KOPT-K1 (cell line): ENCODE results near the gene MEIS1.
"Not testable (repeated sequence)": the region's sequence is repeated elsewhere in the genome, so short reads cannot be mapped to it uniquely, and the experiment has no call there.

Experiments used
- H3K27ac ChIP-seq: fragments of 200-600 bp; sonication (generic); 2 replicates; pipeline ENCODE4 v1.5.1; 2016; ENCODE audit warnings: antibody characterized with exemption, mild to moderate bottlenecking, low read depth, low read length; ENCODE audit not compliant: poor library complexity, severe bottlenecking
- H3K36me3 ChIP-seq: fragments of 200-600 bp; sonication (generic); 2 replicates; pipeline ENCODE4 v1.5.1; 2017; ENCODE audit warnings: antibody characterized with exemption, mild to moderate bottlenecking, low read length, moderate library complexity; ENCODE audit not compliant: insufficient read depth
- H3K9me3 ChIP-seq: fragments of 200-600 bp; sonication (generic); 2 replicates; pipeline ENCODE4 v1.5.1; 2017; ENCODE audit warnings: antibody characterized with exemption, low read length, mild to moderate bottlenecking; ENCODE audit not compliant: insufficient read depth, poor library complexity, severe bottlenecking

MEIS1 gene

DNA sequence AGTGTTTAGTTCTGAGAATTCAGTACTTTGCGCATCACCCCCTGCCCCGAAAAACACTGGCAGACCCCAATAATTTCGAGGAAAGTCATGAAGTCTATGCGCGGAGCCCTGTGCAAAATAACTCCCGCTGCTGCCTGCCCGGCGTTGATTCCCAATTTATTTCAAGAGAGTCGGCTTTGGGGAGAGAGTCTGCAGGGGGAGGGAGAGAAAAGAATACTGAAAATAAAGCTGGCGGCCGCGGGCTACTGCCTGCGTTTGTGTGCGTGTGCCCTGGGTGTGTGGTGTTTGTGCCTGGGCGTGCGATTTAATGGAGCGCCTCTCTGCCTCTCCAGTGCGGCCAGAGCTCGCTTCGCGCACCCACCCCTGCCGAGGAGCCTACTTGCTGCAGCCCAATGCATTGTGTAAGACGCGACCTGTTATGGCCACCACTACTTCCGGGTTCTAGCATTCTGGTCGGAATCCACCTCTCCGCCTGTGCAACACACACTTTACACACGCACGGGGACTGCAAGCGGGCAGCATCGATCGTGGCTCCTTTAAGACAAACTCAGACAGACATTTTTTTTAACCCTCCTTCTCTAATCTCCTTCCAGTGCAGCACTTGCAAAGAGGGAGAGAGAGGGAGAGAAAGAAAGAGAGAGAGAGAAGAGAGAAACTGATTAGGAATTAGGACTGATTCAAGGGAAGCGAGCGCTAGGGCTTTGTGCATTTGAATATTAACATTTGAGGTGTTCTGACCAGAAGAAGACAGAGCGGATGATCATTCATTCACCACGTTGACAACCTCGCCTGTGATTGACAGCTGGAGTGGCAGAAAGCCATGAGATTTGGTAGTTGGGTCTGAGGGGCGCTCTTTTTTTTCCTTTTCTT is at the start of gene MEIS1:
Gene MEIS1, plus strand, starts transcription at position 447 of the 870 bp plus-strand sequence. CDS start 732 bp downstream, outside the sequence.
- no peaks in the 10 kb centered on the region for H3K9me3 ChIP-seq
- no peak within 1 kb of the TSS for H3K27ac ChIP-seq
- H3K36me3 ChIP-seq, result no peaks in the 10 kb centered on the region

DNA sequence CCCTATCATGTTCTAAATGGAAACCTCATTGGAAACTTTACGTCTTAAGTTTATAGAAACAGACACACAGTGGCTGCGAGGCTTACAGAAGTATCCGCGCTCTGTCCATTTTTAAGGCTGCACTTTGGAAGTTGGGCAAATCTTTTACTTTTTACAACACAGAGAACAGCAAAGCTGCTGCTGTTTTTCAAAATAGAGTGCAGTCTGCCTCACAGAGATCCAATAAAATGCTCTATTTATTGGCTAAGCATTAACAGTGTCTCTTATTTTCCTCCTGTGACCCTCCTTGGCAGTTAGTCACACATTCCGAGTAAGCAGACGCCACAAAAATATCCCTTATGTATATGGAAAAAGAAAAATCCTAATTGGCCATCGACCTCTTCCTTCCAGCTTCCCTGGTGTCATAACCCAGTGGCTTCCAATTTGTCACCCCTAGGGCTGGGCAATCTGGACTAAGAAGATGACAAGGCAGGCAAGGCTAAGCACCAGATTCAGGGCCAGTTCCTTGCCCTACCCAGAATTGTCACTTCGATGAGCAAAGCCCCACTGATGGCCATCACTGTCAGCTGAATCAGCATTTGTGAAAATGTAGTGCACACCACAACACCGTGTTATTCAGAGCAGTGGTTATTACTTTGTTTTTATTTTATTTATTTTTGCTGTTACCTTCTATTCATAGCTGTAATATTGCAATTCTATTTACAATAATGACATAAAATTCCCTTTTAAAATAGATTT is 47.7 kb upstream of the MEIS1 start:
- no peaks in the 10 kb centered on the region for H3K9me3 ChIP-seq

DNA sequence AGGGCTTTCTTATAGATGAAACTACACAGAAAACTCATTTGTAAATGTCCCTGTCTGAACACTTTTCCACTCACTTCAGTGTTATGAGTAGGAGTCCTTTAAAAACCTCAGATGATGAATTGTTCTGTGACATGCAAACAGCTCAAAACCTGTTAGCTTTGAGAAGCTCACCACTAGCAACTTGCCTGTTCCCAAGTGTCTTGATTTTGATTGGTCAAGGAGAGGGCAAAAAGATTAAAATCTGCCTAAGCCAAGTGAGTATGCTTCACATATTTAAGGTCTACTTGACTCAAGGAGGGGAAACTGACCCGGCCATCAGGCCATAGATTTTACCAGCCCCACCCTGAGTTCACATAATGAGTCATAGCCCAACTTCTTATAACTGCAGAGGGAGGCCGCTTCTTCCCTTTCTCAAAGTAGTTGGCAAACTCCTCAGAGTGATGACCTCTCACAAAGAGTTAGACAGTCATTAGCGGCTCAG is 45.2 kb upstream of the MEIS1 start:
- Histone ChIP-seq H3K27ac (no peak overlapping the region), H3K36me3 (no peaks in the 10 kb centered on the region), H3K9me3 (no peaks in the 10 kb centered on the region)

More for the DNA sequence above, 47.7 kb upstream of the MEIS1 start:
- H3K36me3 ChIP-seq, result no peaks in the 10 kb centered on the region
- H3K27ac ChIP-seq, result no peak overlapping the region

DNA sequence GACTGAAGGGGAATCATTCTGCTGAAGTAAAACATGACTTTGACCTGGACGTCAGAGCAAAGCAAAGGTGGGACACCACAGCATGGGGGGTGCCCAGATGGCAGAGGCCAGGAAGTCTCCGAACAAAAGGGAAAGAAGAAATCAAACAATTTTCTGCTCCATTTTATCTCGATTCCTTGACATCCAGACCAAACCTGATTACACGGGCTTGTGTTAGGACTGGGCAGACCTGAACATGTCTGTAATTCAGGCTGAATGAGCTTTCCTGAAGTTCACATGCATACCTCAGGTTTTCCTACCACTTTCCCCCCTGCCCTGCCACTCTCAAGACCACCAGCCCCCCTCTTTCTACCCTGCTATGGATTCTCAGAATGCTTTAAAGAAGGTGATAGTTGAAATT is 44.8 kb upstream of the MEIS1 start:
- Histone ChIP-seq H3K27ac (no peak overlapping the region), H3K9me3 (no peaks in the 10 kb centered on the region), H3K36me3 (no peaks in the 10 kb centered on the region)

DNA sequence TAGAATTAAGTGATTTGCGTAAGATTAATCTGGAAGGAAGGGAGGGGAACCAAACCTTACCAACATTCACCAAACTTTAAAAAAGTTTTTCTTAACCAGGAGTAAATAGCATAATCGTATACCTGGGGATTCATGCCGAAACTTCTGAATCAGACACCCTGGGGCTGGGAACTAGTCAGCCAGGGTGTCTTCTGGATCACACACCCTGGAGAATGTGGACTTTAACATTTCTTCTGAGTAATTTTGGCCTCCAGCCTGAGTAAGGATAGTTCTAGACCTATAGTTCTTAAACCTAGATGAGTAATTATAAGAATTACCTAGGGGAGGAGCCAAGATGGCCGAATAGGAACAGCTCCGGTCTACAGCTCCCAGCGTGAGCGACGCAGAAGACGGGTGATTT is 44.1 kb upstream of the MEIS1 start:
- Histone ChIP-seq H3K36me3 (no peaks in the 10 kb centered on the region), H3K27ac (no peak overlapping the region), H3K9me3 (no peaks in the 10 kb centered on the region)

DNA sequence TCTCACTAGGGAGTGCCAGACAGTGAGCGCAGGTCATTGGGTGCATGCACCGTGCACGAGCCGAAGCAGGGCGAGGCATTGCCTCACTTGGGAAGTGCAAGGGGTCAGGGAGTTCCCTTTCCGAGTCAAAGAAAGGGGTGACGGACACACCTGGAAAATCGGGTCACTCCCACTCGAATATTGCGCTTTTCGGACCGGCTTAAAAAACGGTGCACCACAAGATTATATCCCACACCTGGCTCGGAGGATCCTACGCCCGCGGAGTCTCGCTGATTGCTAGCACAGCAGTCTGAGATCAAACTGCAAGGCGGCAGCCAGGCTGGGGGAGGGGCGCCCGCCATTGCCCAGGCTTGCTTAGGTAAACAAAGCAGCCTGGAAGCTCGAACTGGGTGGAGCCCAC is 43.7 kb upstream of the MEIS1 start:
- H3K27ac ChIP-seq, result not testable (repeated sequence)

DNA sequence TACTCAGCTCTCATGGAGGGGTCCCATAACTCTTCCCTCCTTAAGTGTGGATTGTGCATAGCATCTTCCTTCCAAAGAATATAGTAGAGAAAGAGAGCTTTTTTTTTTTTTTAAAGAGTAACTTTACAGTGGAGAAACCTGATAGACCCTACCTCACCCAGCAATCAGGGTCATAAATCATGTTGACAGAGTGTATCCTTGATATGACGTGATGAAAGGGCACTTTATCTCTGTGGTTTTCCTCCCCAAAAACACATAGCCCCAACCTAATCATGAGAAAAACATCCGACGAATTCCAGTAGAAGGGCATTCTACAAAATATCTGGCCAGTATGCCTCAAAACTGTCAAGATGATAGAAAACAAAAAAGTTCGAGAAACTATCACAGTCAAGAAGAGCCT is 29.5 kb upstream of the MEIS1 start:
- no peak overlapping the region for H3K27ac ChIP-seq
- no peaks in the 10 kb centered on the region for H3K36me3 ChIP-seq
- H3K9me3 ChIP-seq, result peaks cover 5% of the 10 kb centered on the region

More for the DNA sequence above, 43.7 kb upstream of the MEIS1 start:
- H3K36me3 ChIP-seq, H3K9me3 ChIP-seq: not testable (repeated sequence)

DNA sequence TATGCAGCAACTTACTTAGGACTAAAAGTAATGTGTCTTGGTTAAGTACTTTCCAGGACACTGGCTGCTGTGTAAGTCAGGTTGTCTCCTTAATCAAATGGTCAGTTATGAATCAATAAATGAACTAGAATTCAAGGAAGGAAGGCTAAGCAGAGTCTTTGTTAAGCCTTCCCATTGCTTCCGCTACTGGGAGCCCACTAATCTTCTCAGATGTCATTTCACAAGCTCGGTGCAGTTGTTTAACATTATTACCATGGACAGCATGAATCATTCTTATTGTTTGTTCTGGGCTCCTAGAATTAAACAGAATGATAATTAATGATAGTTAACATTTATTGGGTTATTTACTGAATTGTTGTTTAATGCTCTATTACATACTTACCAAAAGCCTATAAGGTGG is 26.0 kb upstream of the MEIS1 start:
- H3K36me3 ChIP-seq, result no peaks in the 10 kb centered on the region
- H3K9me3 ChIP-seq, result no peaks in the 10 kb centered on the region
- H3K27ac ChIP-seq, result no peak overlapping the region

DNA sequence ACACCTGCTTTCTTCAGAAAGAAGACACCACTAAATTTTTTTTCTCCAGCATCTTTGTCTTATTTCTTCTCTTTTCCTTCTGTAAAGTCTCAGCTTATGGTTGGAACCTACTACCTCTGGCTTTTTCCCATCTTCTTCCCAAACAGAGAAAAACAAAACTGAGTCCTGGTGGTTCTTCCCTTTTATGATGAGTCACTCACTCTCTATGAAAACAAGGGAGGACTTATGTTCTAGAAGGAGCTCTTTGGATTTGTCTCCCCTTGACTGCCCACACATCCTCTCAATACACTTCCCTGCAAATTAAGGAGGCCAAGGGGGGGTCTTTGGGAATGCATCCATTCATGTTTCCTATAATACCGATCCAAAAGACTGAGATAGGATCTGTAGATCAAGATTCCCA is 22.1 kb upstream of the MEIS1 start:
- Histone ChIP-seq H3K9me3 (no peaks in the 10 kb centered on the region), H3K36me3 (no peaks in the 10 kb centered on the region), H3K27ac (no peak overlapping the region)

DNA sequence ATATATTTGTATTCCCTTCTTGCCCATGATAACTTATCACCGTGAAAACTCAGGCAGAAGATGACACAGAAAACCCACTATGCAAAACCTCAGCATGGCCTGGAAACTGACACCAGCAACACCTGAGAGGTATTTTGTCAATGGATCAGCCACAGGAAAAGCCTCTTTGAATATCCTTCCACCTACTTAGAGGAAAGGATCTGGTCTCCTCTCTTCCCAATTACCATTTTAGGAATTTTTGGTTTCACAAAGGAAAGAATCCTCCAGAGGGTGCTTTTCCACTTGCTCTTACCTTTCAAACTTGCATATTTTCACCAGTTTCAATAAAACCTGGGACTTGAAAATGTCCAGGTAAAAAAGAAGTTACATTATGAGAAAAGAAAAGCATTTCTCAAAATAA is 20.0 kb upstream of the MEIS1 start:
- H3K27ac ChIP-seq, result no peak overlapping the region
- H3K9me3 ChIP-seq, result no peaks in the 10 kb centered on the region
- H3K36me3 ChIP-seq, result no peaks in the 10 kb centered on the region

DNA sequence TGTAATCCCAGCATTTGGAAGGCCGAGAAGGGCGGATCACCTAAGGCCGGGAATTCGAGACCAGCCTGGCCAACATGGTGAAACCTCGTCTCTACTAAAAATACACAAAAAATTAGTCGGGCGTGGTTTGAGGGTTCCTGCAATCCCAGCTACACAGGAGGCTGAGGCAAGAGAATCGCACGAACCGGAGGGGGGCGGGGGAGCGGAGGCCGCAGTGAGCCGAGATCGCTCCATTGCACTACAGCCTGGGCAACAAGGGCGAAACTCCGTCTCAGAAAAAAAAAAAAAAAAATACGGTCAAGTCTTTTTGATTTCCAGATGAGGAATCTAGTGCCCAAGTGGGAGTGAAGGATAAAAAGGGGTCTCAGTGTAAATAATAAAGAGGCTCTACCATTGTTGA is 16.5 kb upstream of the MEIS1 start:
- no peaks in the 10 kb centered on the region for H3K36me3 ChIP-seq
- no peak overlapping the region for H3K27ac ChIP-seq
- no peaks in the 10 kb centered on the region for H3K9me3 ChIP-seq

DNA sequence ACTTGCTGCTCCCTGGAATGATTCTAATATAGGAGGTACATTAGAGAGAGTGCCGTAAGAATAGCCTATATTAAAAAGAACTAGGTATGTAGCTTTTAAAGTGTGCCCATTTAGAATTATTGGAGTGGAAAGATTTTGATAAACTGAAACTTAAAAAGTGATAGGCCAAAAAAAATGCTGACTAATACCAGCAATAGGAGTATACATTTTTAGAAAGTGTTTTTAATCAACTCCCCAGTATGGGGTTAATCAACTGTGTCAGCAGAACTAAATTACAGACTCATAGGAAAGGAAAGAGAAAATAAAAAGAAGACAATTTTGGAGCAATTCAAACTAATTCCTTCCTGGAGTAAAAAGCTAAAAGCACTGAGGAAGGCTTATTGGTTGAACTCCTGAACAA is 13.3 kb upstream of the MEIS1 start:
- H3K9me3 ChIP-seq, result no peaks in the 10 kb centered on the region
- H3K27ac ChIP-seq, result no peak overlapping the region

DNA sequence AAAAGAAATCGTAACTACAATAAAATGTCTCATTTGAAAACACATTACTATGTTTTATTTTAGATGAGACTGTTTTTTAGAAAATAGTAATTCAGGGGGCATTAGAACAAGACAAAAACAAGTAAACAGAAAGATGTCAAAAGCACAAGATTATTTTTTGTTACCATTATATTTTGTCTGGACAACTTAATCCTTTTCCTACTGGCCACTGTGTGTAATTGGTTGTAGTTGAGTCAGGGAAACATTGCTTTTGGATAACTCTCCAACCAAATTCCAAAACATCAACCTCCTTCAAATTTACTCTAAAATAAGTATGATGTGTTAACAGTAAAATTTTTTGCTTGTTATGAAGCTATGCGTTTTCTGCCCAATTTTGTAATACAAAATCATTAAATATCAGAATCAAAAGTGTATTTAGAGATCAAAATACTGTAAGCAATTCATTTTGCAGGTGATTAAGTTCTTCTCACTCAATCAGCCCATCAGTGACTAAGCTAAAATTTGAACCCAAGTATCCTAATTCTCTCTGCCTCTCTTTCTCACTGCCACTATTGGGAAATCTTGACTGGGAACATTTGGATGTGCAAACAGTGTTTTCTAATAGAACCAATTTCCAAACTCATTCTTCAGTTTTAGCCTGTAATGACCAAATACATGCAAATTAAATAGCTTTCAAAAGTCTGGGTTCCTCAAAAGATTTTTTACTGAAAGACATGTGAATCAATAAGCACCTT is 11.4 kb upstream of the MEIS1 start:
- Histone ChIP-seq H3K36me3 (no peaks in the 10 kb centered on the region), H3K27ac (no peak overlapping the region), H3K9me3 (no peaks in the 10 kb centered on the region)

More for the DNA sequence above, 13.3 kb upstream of the MEIS1 start:
- no peaks in the 10 kb centered on the region for H3K36me3 ChIP-seq

DNA sequence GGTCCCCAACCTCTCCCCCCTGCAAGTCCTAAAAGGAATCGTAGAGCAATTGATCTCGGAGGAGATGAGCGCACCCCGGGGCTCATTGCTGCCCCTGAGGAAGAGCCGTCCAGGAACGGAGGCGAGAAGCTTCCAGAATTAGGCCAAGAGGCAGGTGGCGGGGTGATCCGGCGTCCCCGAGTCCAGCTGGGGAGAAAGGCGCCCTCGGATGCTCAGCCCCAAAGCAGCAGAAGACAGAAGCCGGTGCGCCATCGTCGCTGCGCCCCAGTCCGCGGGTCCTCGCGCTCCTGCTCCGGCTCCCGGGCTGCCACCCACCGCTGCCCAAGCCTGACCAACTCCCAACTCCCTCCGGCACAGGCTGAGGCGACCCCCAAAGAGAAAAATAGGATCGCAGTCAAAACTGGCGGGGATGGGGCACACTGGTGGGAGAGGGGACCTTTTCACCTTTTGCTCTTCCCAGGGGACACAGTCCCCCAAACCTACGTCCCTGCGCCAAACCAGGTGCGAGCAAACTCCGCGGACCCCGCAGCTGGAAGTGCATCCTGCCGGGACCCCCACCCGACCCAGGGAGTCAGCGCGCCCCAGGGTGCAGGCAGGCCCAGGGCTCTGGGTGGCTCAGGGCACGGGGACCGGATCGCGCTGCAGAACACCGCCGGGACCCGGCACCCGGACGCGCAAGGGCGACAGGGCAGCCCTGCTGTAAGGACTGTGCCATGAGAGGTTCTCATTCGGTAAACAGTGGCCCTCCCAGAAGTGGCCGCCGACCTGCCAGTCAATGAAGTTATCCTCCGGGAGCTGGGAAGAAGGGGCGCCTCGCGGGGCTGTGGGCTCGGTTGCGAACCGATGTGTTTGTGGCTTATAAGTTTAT is 8.4 kb upstream of the MEIS1 start:
- Histone ChIP-seq H3K27ac (no peak overlapping the region), H3K9me3 (no peaks in the 10 kb centered on the region), H3K36me3 (no peaks in the 10 kb centered on the region)
